ENCODE results near the gene FETUB. TPM values are rescaled to one million over a fixed set of nuclear protein-coding genes. Genes with fewer than 3 reads are reported as not detected.
"Not testable (repeated sequence)": the region's sequence is repeated elsewhere in the genome, so short reads cannot be mapped to it uniquely, and the experiment has no call there.

Gene FETUB
- total RNA-seq, 1 donor, result not detected

GRCh38 chr3:186687120-186687651 lies 47.0 kb downstream of the FETUB start:
- no peak overlapping the region for H3K4me3 ChIP-seq (ENCODE audit: low read depth, low read length)
- no peak for TF ChIP-seq CTCF (IDR thresholded peaks at IDR 0.05; ENCODE audit: insufficient read depth, low read depth, low read length)
- no peak for DNase-seq (ENCODE audit: low read depth)

GRCh38 chr3:186690304-186690703 lies 50.1 kb downstream of the FETUB start:
- not testable (repeated sequence) for H3K4me3 ChIP-seq (ENCODE audit: low read depth, low read length); DNase-seq (ENCODE audit: low read depth)

GRCh38 chr3:186691676-186692075 lies 51.5 kb downstream of the FETUB start:
- H3K4me3 ChIP-seq (ENCODE audit: low read depth, low read length), result no peak overlapping the region
- DNase-seq (ENCODE audit: low read depth), result no peak
- TF ChIP-seq CTCF (IDR thresholded peaks at IDR 0.05; ENCODE audit: insufficient read depth, low read depth, low read length), result no peak

- no peak for DNase-seq (ENCODE audit: low read depth)
- no peak for TF ChIP-seq CTCF (IDR thresholded peaks at IDR 0.05; ENCODE audit: insufficient read depth, low read depth, low read length)
- H3K4me3 ChIP-seq (ENCODE audit: low read depth, low read length), result no peak overlapping the region
These were observed 53.6 kb downstream of the FETUB start for GRCh38 chr3:186693843-186694242.

GRCh38 chr3:186694288-186695032 lies 54.3 kb downstream of the FETUB start:
- DNase-seq (ENCODE audit: low read depth), result no peak
- no peak overlapping the region for H3K4me3 ChIP-seq (ENCODE audit: low read depth, low read length)
- no peak for TF ChIP-seq CTCF (IDR thresholded peaks at IDR 0.05; ENCODE audit: insufficient read depth, low read depth, low read length)

- H3K4me3 ChIP-seq (ENCODE audit: low read depth, low read length), result no peak overlapping the region
- TF ChIP-seq CTCF (IDR thresholded peaks at IDR 0.05; ENCODE audit: insufficient read depth, low read depth, low read length), result no peak
- DNase-seq (ENCODE audit: low read depth), result no peak
These were observed 56.3 kb downstream of the FETUB start for GRCh38 chr3:186696522-186696921.

- TF ChIP-seq CTCF (IDR thresholded peaks at IDR 0.05; ENCODE audit: insufficient read depth, low read depth, low read length), result no peak
- H3K4me3 ChIP-seq (ENCODE audit: low read depth, low read length), result no peak overlapping the region
- DNase-seq (ENCODE audit: low read depth), result no peak
These were observed 57.3 kb downstream of the FETUB start for GRCh38 chr3:186697510-186697909.
